Fibroblast of gingiva (primary cell): ENCODE measurements around the gene CRYL1.

ENCODE experiments used
- DNase-seq: peaks from one replicate; pipeline ENCODE4 v3.0.0-alpha.2; 2011; ENCODE audit warnings: low read depth

CRYL1 gene

GRCh38 chr13:20399515-20399914 lies 126.1 kb downstream of the CRYL1 start:
- DNase-seq = no peak

- no peak for DNase-seq
These were observed 127.2 kb downstream of the CRYL1 start for GRCh38 chr13:20398459-20398858.

GRCh38 chr13:20397896-20398295 lies 127.8 kb downstream of the CRYL1 start:
- DNase-seq = no peak

DNA sequence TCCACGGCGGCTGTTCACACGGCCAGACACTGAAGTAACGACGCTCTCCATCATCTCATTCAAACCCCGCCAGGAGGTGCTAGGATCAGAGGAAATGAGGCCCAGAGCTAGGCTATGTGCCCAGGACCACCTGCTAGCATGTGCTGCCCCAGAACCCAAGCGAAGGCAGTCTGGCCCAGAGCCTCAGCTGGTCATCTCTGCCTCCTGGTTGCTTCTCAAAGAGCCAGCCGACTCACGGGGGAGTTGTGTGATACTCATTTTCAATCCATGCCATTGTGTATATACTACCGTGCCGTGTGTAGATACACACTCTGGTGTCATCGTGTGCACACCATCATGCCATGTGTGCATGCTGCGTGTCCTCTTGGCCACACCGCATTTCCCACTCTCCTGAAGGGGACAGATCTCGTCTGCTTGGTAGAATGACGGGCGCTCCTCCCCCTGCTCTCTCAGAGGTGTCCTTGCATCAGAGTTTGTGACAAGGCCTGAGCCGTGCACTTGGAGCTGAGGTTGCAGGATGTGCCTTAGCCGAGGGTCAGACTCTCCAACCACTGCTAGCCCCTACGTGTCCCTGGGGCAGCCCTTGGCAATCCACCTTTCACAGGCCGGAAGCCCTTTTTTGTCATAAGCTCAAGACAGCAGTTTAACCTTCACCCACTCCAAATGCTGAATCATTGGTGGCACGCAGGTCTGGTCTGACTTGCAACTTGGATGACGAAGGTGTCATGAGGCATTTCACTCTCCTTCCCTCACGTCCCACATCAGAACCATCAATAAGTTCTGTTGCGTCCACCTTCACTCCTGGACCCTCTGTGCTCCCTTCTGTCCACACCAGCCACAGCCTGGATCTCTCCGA lies 130.4 kb downstream of the CRYL1 start:
- no peak for DNase-seq

DNA sequence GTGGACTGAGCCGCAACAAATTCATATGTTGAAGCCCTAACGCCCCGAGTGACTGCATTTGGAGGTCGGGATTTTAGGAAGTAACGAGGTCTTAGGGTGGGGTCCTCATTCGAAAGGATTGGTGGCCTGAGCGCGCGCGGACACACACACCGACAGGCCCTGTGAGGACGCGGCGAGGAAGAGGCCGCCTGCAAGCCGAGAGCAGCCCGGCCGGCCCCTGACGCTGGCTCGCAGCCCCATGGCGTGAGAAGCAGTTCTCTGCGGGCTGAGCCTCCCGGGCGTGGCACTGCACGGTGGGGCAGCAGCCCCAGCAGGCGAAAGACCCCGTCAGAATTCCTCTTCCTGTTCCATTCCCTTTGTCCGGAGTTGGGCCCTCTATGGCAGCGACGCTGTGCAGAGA lies 131.2 kb downstream of the CRYL1 start:
- DNase-seq = no peak

DNA sequence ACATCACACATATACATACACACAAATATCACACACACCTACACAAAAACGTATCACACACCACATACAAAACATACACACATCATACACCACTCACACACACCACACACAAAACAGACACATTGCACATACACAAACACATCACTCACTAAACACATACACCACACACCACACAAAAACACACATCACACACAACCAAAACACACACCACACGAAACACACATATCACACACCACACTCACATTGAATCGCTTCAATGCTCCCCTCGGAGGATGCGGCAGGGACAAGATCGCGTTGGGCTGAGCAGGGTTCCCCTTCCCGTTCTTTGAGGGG lies 131.5 kb downstream of the CRYL1 start:
- DNase-seq = no peak

DNA sequence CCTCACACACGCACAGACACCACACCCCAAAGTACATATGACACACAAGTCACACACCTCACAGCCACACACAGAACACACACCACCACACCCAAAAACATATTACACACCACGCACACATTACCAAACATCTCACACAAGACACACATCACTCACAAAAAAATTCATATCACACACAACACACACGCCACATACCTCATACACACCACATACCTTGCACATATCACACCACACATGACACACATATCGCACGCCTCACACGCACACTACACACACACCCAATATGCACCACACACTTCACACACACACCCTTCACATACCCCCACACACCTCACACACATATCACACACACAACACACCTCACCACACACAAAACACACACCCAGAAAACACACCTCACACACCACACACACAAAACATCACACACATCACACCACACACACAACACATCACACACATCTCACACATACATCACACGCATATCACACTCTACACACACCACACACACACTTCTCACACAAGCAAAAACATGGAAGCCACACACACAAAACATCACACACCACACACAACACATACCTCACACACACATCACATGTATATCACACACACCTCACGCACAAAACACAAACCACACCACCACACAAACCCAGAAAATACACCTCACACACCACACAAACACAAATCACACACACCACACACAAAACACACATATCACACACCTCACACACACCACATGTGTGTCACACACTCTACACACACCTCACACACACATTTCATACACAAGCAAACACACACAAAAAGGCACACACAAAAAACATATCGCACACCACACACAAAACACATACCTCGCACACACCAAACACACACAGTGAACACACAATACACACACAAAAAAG lies 132.1 kb downstream of the CRYL1 start:
- DNase-seq = no peak

GRCh38 chr13:20392530-20392929 lies 133.1 kb downstream of the CRYL1 start:
- DNase-seq = no peak

DNA sequence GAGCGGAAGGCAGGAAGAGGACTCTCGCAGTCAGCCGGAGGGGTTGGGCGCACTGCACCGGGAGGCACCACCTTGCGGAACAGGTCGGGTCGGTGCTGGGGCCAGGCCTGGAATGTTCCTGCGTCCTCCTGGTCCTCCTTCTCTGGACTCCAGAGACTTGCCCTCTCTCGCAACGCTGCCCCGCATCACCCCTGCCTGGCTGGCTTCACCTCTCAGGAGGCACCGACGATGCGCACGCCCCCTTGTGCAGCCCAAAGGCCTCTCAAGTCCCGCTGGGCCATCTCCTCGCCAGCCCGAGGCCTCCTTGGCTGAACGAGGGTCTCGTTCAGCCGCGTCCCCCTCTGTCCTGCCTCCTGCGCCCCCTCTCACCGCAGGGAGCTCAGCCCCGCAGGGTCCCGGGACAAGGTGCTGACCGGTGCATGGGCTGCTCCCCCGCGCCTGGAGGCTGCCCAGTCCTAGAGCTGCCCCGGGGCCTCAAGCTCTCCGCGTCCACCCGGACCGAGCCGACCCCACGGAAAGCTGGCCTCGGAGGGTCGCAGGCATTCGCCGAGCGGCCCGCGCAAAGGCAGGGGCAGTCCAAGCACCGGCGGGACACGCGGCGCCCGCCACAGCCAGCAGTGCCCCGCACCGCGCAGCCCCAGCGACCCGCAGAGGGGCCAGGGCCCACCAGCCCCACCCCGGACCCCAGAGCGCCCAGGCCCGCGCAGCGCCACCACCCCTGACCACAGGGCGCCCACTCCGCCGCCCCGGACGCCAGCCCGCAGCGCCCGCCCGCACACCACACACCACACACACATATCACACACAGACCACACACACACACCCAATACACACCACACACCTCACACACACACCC lies 133.8 kb downstream of the CRYL1 start:
- DNase-seq = no peak

DNA sequence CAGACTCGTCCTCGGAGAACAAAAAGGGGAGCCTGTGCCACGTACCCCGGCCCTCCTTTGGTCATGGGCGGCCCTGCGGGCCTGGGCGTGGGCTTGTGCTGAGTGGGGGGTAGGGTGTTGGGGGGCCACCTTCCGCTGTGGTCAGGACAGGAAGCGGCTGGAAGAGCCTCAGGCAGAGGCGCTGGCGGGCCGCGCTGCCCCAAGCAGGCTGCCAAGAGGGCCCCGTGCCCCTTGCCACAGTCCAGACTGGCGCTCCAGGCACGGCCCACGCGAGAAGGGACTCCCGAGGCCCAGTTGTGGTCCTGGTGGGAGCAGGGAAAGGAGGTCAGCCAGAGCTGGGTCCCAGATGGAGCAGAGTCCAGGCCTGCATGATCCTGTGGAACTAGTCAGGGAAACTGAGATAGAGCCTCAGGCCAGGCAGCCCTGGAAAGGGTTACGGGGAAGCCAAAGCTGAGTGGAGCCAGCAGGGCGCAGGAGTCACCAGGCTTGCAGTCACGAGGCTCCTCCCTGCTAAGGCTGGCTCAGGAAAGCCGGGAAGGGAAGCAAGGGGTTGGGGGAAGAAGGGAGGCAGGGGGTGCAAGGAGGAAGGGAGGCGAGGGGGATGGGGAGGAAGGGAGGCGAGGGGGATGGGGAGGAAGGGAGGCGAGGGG lies 135.0 kb downstream of the CRYL1 start:
- DNase-seq = no peak

GRCh38 chr13:20389696-20390525 lies 135.7 kb downstream of the CRYL1 start:
- no peak for DNase-seq

DNA sequence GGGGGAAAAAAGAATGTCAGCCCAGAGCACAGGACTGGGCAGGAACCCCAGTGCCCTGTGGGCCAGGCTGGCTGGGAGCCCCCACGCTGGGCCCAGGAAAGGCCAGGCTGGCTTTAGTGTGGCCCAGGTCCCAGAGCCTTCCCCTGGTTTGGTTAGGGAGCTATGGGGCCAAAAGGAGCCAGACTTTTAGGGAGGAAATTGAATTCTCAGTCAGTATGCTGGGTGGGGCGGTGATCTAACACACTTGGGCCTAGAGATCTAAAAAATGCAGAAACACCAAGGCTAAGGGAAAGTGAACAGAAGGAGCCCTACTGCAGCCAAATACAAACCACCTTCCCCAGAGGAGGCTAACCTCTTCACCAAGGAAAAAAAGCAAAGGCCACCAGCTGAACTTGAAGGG lies 137.5 kb downstream of the CRYL1 start:
- DNase-seq = no peak

DNA sequence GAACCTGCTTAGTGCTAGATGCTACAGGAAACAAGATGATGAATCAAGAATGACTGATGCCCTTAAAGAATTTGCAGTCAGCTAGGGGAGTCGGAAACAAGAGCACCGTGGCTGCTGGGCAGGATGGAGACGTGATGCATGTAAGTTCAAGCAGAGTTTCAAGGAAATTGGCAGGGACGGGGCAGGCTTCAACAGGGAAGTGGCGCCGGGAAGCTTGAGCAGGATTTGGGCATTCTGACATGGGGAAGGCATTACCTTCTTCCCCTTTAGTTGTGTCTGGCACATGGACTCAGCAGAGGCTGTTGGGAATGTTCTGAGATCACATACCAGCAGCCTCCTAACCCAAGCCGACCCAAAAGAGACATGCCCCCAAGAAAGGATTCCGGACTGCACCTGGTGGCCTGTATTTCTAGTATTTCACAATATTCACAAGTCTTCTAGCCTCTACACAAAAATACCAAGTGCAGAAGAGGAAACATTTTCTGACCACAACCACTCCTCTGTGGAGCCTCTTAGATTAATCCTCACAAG lies 138.2 kb downstream of the CRYL1 start:
- DNase-seq = no peak

DNA sequence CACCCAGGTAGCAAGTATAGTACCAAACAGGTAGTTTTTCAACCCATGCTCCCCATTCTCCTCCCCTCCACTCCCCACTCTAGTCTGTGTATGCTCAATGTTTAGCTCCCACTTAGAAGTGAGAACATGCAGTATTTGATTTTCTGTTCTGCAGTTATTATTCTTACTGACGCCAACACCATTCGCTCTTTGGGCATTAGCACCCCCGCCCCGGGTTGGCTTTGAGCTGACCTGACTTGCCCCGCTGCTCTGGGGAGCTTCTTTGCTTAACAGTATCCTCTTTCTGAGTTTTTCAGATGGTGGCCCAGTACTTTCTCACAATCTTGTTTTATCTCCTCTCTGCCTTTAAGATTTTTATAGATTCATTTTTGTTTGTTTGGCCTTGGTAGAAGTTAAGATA lies 138.7 kb downstream of the CRYL1 start:
- DNase-seq = no peak

- DNase-seq = no peak
These were observed 142.6 kb downstream of the CRYL1 start for GRCh38 chr13:20383058-20383457.

- no peak for DNase-seq
These were observed 144.3 kb downstream of the CRYL1 start for GRCh38 chr13:20381401-20381800.

DNA sequence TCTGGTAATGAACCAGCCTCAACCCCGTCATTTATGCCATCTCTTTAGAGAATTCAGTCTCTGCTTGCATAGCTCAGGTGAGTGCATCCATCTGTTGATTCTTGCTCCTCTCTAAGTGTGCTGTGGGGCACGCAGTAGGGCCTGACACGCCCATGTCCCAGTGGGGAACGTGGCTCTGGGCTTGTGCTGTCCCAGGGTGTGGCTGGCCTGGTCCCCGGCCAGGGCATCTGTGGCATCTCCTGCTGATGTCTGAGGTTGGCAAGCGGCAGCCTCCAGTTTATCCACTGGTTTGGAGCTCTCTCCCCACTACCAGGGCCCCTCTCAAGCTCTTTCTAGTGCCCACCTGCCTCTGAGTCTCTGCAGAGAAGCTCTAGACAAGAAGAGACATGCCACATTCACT lies 146.9 kb downstream of the CRYL1 start:
- DNase-seq = no peak

- no peak for DNase-seq
These were observed 147.9 kb downstream of the CRYL1 start for GRCh38 chr13:20377720-20378119.

GRCh38 chr13:20375871-20376270 lies 149.8 kb downstream of the CRYL1 start:
- no peak for DNase-seq

- no peak for DNase-seq
These were observed 151.8 kb downstream of the CRYL1 start for GRCh38 chr13:20373861-20374260.

DNA sequence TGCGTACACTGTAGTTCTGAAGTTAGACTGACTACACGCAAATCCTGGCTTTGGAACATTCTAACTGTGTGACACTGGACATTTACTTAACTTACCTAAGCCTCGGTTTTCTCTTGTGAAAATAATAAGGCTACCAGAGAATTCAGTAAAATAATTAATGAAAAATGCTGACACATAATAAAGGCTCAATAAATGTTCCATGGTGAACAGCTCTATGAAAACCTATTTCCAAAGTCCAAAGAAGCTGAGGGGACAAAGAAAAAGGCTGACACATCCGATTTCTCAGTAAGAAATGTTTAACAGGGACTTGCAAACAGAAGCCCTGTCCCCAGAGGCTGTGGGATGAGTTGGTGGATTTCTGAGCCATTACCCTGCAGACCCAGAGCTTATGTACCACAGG lies 153.8 kb downstream of the CRYL1 start:
- DNase-seq = no peak
